Measurements from ENCODE around the gene NAXD.
"Not testable (repeated sequence)": the region's sequence is repeated elsewhere in the genome, so short reads cannot be mapped to it uniquely, and the experiment has no call there.

The NAXD gene

DNA sequence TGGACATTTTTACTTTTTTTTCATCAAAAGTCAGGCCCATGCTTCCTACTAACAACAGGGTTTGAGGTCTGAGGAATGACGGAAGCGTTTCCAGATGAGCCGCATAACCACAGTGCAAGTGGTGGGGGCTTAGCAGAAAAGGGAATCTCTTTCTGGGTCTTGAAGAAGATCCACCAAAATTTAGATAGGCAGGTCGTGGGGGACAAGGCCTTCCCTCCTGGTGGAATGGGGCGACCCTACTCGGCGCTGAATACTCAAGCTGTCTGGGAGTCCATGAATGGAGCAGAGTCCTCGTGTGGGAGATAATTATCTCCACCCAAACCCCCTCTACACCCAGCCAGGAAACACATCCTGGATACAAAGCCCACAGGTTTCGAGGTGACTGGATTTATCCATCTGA lies 53.7 kb downstream of the NAXD start:
- DNase-seq = no peak

DNA sequence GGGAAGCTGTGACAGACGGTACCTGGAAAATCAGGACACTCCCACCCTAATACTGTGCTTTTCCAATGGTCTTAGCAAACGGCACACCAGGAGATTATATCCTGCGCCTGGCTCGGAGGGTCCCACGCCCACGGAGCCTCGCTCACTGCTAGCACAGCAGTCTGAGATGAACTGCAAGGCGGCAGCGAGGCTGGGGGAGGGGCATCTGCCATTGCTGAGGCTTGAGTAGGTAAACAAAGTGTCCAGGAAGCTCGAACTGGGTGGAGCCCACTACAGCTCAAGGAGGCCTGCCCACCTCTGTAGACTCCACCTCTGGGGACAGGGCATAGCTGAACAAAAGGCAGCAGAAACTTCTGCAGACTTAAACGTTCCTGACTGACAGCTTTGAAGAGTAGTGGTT lies 54.5 kb downstream of the NAXD start:
- DNase-seq = not testable (repeated sequence)

DNA sequence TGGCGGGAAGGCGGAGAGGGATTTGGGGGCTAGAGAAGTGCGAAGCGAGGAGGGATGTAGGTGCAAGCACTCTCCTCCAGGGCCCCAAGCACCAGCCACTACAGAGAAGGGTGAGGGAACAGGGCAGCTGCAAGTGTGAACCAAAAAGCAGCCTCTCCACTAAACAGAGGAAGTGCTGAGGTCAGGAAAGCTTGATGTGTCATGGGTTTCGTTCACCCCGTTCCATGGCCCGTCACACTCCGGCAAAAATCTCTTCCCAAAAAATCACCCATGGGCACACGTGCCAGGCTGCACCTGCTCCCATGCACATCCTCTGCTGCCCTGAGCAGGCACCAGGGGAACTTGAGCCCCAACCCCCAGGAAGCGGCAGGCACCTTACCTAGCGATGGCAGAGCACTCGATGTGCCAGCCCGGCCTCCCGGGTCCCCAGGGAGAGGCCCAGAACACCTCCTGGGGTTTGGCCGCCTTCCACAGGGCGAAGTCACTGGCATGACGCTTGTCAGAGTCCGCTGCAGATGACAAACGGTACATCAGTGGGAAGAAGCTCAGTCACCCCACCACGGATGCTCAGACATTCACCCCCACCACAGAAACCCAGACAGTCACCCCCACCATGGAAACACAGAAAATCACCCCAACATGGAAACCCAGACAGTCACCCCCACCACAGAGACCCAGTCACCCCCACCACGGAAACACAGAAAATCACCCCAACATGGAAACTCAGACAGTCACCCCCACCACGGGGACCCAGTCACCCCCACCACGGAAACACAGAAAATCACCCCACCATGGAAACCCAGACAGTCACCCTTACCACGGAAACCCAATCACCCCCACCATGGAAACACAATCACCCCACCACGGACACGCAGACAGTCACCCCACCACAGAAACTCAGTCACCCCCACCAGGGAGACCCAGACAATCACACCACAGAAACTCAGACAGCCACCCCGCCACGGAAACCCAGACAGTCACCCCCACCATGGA lies 61.5 kb downstream of the NAXD start:
- DNase-seq = no peak

DNA sequence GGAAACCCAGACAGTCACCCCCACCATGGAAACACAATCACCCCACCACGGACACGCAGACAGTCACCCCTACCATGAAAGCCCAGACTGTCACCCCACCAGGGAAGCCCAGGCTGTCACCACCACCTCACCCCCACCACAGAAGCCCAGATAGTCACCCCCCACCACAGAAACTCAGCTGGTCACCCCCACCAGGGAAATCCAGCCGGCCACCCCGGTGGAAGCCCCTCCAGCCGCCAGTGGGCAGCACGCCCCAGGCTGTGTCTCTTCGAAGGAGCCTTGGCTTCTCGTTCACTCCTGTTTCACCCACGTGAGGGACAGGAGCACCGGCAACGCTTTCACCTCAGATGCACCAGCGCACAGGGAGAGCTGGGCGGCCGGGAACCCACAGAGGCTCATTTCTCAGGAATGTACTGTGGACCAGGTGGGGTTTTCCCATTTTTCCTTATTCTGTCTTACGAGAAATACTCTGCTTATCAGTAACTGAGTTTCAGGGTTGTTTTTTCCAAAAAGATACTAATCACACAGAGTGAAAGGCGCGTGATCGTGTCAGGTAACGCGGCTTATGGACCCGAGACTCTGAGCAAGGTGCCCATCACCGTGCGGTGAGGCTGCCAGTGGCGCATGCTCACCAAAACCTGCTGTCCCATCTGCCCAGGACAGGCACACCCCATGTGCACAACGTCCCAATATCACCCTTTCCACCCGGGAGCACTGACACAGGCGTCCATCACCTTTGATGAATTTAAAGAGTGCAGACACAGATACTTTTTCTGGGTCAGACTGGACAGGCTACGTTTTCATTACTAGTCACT lies 62.6 kb downstream of the NAXD start:
- DNase-seq = no peak

DNA sequence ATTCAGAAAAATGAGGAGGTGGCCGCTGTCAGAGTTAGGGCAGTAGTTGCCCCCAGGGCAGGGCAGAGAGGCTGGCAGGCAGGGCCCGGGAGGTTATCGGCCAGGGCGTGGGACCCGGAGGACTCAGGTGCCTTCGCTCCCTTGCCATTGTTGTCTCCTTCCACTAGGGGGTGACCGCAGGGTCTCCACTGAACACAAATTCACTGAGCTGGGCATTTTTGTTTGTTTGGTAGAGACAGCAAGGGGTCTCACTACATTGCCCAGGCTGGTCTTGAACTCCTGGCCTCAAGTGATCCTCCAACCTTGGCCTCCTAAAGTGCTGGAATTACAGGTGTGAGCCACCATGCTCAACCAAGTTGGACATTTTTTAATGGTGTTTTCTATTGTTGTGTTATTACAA lies 65.5 kb downstream of the NAXD start:
- no peak for DNase-seq

DNA sequence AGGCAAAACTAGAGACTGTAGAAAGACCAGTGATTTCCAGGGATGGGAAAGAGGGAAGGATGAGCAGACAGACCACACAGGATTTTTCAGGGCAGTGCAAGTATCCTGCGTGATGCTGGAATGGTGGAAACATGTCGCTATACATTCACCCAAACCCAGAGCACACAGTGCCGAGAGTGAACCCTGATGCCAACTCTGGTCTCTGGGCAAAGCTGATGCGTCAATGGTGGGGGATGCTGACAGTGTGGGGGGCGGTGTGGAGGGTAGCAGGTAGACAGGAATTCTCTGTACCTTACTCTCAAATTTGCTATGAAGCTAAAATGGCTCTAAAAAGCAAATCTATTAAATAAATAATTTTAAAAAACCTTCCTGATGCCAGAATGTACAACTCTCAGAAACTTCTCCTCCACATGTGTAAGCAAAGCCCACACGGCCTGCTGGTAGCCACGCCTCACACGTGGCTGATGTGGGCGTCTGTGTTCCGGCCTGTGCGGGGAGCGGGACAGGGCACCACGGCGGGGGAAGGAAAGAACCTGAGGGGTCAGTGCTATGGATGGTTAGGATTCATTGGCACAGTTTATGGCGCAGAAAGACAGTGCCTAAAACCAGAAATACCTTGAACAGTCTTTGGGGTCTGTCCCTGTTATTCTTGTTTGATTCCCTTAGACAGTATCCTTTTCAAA lies 66.7 kb downstream of the NAXD start:
- no peak for DNase-seq

DNA sequence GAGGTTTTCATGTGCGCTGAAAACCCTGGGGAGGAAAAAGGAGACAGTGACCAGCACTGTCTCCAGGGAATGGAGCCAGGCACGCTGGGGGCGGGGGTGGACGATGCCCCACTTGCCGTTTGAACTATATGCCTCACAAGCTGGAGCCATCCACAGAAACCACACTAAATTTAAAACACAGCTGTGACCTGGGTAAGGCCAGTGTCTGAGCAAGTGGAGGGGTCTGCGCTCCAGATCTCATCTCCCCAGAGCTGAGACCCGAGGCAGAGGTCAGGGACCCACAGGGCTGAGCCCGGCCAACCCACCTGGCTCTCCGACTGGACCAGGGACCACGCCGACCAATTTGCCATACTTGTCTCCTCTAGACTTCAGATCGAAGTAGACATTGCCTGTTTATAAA lies 67.4 kb downstream of the NAXD start:
- no peak for DNase-seq

DNA sequence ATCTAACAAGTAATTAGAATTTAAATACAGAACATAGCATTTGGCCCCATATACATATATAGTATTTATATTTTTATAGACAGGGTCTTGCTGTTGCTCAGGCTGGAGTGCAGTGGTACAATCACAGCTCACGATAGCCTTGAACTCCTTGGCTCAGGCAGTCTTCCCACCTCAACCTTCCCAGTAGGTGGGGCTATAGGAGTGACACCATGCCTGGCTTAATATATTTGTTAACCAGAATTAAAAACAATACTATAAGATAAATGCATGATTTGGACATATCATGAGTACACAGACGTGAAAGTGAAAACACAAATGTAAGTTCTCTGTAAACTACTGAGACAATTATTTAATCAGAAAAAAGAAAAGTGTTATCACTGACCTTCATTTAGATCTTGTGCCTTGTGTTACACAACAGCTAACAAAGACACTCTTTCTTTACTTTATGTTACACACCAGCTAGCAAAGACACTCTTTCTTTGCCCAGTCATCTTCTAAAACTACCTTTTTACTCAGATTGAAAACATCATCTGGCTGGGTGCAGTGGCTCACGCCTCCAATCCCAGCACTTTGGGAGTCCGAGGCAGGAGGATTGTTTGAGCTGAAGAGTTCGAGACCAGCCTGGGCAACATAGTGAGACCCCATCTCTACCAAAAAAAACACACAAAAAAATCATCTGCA lies 68.0 kb downstream of the NAXD start:
- no peak for DNase-seq

DNA sequence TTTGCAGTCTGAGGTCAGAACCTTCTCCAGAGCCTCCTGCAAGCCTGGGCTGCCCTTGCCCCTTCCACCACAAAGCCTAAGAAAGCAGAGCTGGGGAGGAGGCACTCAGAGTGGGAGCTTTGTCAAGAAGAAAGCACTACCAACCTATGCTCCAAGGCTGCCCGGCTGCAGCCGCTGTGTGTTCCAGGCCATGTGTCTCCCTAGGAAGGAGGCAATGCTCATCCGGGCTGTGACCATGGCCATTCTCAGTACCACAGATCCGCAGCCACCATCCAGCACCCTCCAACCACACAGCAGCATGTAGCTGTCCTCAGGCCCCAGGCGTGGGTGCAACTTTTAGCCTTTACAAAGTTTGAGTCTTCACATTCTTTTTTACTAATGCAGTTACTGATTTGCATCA lies 68.6 kb downstream of the NAXD start:
- DNase-seq = no peak

DNA sequence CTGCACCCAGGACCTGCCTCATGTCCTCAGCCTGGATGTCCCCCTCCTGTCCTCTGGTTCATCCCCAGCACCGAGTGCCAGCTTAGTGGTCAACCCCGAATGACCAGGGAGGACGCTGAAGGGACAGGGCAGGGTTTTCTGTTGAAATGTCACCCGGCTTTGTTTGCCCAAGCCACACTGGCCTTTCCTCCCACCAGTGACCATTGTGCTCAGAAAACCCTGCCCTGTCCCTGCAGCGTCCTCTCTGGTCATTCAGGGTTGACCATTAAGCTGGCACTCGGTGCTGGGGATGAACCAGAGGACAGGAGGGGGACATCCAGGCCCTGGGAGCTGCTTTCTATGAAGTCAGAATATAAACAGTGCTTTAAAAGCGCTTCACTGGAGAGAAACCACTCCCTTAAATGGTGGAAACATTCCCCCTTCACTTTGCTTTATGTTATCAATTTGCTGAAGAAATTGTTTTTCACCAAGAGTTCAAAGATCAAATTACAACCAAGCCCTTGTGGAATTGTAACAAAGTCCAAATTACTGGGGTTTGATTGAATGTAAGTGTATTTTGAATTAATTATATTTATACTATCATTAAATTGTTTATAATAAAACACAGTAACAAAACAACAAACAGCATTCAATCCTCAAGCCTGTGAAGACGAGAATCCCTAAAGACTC lies 69.2 kb downstream of the NAXD start:
- DNase-seq = no peak

DNA sequence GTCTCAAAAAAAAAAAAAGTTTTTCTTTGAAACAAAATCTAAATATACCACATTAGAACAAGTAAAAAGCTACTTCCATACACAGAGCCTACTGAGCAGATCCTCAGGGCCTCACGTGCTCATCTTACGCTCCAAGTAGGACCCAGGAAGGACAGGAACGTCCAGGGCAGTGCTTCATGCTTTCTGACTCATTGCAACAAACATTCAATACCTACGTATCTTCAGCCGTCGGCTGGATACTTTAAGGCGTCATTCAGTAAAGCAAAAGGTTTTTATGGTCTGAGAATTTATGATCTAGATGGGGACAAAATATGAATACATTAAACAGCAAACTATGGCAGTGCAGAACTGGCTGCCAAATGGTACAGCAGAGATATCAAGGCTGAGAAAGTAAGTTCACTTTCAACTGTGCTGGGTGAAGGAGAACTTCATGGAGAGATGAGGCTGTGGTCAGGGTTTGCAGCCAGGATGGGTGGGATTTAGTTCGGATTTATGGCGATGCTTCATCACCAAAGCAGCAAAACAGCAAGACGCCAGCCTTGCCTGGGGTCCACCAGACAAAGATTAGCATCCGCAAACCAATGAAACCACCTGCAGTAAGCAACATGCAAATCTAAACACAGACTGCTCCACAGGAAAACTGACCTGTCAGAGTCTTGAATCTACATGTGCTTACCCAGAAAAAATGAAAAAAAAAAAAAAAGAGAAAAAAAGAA lies 70.1 kb downstream of the NAXD start:
- DNase-seq = no peak

DNA sequence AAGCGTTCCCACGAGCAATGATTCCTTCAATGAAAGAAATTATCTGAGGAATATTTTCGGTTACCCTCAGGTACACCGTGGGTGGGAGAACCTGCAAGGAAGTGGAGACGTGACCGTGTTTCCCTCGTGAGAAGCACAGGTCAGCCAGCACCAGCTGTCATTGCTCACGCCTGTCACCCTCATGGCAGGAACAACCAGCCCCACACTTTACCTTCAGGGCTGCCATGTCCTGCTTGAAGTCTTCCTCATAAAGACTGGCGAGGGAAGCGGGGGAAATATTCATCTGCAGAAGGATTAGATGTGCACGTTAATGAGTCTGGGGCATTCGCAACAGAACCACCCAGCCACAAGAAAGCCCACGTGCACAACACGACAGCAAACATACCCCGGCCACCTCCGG lies 72.4 kb downstream of the NAXD start:
- no peak for DNase-seq

DNA sequence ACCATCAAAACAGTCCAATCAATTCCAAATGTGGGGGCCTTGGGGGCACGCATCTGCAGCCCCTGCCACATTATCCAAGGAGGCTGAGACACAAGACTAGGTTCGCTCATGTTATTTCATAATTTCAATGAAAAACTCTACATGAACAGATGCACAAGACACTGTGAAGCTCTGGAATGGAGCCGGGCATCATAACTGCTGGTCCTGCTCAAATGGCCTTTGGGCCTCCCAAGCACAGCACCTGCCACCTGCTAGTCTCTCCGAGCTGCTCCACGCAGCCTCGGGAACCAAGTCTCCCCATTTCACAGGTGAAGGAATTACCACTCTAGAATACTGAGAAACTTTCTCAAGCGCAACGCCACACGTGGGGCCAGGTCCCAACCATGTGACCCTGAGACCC lies 73.7 kb downstream of the NAXD start:
- DNase-seq = no peak

Measured in activated naive CD4-positive, alpha-beta T cell treated with anti-CD3 and anti-CD28 coated beads, Interleukin-2, amount 50 U/mL, for 16 hours (primary cell).